Measurements from ENCODE around the gene RIMS1. TPM values are rescaled to one million over a fixed set of nuclear protein-coding genes. Genes with fewer than 3 reads are reported as not detected.

The RIMS1 gene
- total RNA-seq, 4 donors from 2014 or later = 0.13 to 16.8 (median 1.2) TPM

DNA sequence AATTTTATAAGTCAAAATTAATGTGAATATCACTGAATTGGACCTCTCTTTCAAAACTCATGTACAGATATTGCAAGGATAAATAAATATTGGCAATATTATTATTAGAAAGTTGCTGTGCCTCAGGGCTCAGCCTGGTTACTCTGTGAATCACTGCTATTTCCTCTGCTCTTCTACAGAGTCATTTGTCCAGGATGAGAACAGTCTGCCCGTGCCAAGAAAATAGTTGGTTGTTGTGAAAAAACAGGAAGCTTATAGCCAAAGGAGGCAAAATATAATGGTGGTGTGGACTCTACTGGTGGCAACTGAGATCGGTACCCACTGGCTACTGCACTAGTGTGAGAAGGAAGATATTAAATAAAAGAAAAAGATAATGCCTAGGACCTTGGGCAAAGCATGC lies 93.6 kb downstream of the RIMS1 start:
- Histone ChIP-seq H3K27ac (no peak overlapping the region), H3K4me3 (no peak overlapping the region), H3K9me3 (no peaks in the 10 kb centered on the region), H3K36me3 (no peaks in the 10 kb centered on the region), H3K4me1 (no peaks in the 10 kb centered on the region), H3K27me3 (no peaks in the 10 kb centered on the region)
- TF ChIP-seq, protein P1, sequence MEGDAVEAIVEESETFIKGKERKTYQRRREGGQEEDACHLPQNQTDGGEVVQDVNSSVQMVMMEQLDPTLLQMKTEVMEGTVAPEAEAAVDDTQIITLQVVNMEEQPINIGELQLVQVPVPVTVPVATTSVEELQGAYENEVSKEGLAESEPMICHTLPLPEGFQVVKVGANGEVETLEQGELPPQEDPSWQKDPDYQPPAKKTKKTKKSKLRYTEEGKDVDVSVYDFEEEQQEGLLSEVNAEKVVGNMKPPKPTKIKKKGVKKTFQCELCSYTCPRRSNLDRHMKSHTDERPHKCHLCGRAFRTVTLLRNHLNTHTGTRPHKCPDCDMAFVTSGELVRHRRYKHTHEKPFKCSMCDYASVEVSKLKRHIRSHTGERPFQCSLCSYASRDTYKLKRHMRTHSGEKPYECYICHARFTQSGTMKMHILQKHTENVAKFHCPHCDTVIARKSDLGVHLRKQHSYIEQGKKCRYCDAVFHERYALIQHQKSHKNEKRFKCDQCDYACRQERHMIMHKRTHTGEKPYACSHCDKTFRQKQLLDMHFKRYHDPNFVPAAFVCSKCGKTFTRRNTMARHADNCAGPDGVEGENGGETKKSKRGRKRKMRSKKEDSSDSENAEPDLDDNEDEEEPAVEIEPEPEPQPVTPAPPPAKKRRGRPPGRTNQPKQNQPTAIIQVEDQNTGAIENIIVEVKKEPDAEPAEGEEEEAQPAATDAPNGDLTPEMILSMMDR (IDR thresholded peaks at IDR 0.05) = no peak
- no peak for TF ChIP-seq POLR2A (IDR thresholded peaks at IDR 0.05)
- DNase-seq = no peak
- 53 to 65% methylated on average over 2 of the region's 2 CpGs for WGBS, 2 donors
- intact Hi-C loops (cut with DNase I) = no loop called here

DNA sequence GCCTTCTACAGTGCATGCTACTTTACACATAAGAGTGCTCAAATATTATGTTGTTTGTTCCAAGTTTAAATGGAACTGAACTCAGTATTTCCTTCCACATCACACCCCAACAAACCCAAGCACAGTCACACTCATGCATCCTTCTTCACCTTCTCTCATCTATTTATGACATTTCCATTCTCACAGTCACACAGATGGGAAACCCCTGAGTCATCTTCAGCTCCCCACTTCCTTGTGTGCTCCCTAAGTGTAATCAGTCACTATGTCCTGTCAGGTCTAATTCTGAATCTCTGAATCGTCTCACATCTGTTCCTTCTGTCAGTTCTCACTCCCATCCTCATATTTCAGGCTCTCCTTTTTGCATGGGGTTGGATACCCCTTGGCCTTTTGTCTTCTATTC lies 96.0 kb downstream of the RIMS1 start:
- 14 to 23% methylated on average over 1 of the region's 1 CpG for WGBS, 2 donors
- no peak for DNase-seq
- Histone ChIP-seq H3K4me1 (no peaks in the 10 kb centered on the region), H3K4me3 (no peak overlapping the region), H3K9me3 (no peaks in the 10 kb centered on the region), H3K36me3 (no peaks in the 10 kb centered on the region), H3K27ac (no peak overlapping the region), H3K27me3 (no peaks in the 10 kb centered on the region)
- TF ChIP-seq, protein P1 (IDR thresholded peaks at IDR 0.05) = no peak
- no peak for TF ChIP-seq POLR2A (IDR thresholded peaks at IDR 0.05)
- intact Hi-C loops (cut with DNase I) = no loop called here

DNA sequence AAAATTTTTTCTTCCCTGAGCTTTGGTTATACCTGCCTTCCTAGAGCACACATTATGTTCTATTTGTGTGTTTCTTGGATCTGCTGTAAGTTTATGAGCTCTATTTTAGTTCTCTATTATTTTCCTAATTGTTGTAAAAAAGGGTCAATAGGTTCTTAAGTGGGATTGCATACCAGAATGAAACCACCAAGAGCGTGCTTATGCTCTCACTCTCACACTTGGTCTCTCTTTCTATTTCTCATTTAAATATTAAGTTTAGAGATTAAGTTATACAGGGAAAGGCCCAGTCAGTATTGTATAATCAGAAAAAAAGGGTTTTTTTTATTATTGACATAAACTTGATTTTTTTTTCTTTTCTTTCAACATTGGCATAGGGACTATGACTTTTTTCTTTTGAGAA lies 96.8 kb downstream of the RIMS1 start:
- intact Hi-C loops (cut with DNase I) = no loop called here
- H3K4me3 ChIP-seq = no peak overlapping the region
- 74 to 77% methylated on average over 1 of the region's 1 CpG for whole genome bisulfite sequencing, 2 donors
- no peaks in the 10 kb centered on the region for H3K4me1 ChIP-seq
- TF ChIP-seq, protein P1 (IDR thresholded peaks at IDR 0.05) = no peak
- TF ChIP-seq POLR2A (IDR thresholded peaks at IDR 0.05) = no peak
- DNase-seq = no peak
- H3K36me3 ChIP-seq = no peaks in the 10 kb centered on the region
- no peaks in the 10 kb centered on the region for H3K27me3 ChIP-seq
- no peaks in the 10 kb centered on the region for H3K9me3 ChIP-seq
- no peak overlapping the region for H3K27ac ChIP-seq

DNA sequence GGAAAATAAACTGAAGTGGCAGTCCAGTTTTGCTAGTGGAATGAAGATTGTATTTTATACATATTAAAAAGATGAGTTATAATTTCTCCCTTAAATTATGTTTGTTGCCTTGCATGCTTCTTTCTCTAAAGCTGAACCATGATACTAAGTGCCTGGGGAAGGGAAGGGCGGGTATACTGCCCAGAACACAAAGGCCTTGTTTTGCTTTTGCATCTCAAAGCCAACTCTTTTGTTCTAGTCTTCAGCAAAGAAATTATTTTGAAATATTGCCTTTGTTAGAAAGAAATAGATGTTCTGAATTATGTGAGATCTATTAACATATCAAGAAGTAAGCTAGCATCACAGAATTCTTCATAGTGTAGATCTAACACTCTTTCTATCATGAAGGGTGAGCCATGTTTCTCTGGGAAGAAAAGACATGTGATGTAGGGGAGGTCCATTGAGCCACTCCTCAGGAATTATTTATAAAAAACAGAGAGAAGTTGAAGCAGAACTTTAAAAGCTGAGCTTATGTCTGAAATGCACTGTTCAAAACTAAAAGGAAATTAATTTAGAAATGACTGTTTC lies 108.4 kb downstream of the RIMS1 start:
- intact Hi-C loops (cut with DNase I) = no loop called here
- no peak for DNase-seq
- WGBS, 2 donors = 67 to 81% methylated on average over 1 of the region's 1 CpG
- Histone ChIP-seq H3K27ac (no peak overlapping the region), H3K36me3 (no peaks in the 10 kb centered on the region), H3K4me3 (no peak overlapping the region), H3K27me3 (no peaks in the 10 kb centered on the region), H3K9me3 (no peaks in the 10 kb centered on the region), H3K4me1 (no peaks in the 10 kb centered on the region)
- no peak for TF ChIP-seq POLR2A (IDR thresholded peaks at IDR 0.05)
- TF ChIP-seq, protein P1 (IDR thresholded peaks at IDR 0.05) = no peak

DNA sequence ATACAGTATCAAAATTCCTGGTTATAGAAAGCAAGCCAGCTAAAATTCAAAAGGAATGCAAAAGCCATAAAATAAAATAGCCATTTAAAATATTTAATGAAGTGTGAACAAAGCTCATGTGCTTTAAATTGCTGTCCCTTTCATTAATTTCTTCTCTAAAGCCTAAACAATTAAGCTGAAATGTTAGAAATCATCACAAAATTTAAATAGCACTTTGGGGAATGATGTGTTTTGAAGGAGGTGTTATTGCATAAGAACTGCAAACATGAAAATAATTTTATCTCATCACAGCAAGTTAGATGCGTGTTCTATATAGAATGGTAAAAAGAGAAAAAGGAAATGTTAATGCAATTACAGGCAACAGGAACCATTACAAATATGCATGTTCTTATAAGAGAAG lies 111.0 kb downstream of the RIMS1 start:
- H3K4me1 ChIP-seq = no peaks in the 10 kb centered on the region
- no peaks in the 10 kb centered on the region for H3K27me3 ChIP-seq
- intact Hi-C loops (cut with DNase I) = no loop called here
- no peak overlapping the region for H3K4me3 ChIP-seq
- TF ChIP-seq, protein P1 (IDR thresholded peaks at IDR 0.05) = no peak
- no peak for TF ChIP-seq POLR2A (IDR thresholded peaks at IDR 0.05)
- WGBS, 2 donors = 74 to 81% methylated on average over 1 of the region's 1 CpG
- H3K36me3 ChIP-seq = no peaks in the 10 kb centered on the region
- DNase-seq = no peak
- H3K27ac ChIP-seq = no peak overlapping the region
- H3K9me3 ChIP-seq = no peaks in the 10 kb centered on the region

All from esophagus squamous epithelium (tissue), 5 donors.